NCI-H460 (cell line): ENCODE results near the gene CCSER1. TPM values are rescaled to one million over a fixed set of nuclear protein-coding genes. Genes with fewer than 3 reads are reported as not detected.
"Not testable (repeated sequence)": the region's sequence is repeated elsewhere in the genome, so short reads cannot be mapped to it uniquely, and the experiment has no call there.

Experiments
- DNase-seq: peaks from one replicate; pipeline ENCODE4 v3.0.0-alpha.2; 2016; ENCODE audit warnings: low read depth; ENCODE audit errors: extremely low read depth
- total RNA-seq: library from RNA; depleted of rRNA; stranded (reverse); fragments of >200 nt; shearing (Covaris generic); gene quantifications from 2 replicates; pipeline ENCODE4 v1.2.3, GENCODE V29; 2014

The CCSER1 gene
- total RNA-seq, 1 experiment from 2014 or later, result 1.1 TPM

GRCh38 chr4:91226867-91227266 is 1099.7 kb downstream of the CCSER1 start:
- no peak for DNase-seq

- no peak for DNase-seq
Observed at GRCh38 chr4:91228659-91229058, 1101.5 kb downstream of the CCSER1 start.

- no peak for DNase-seq
Observed at GRCh38 chr4:91233164-91233563, 1106.0 kb downstream of the CCSER1 start.

GRCh38 chr4:91243132-91243531 is 1115.9 kb downstream of the CCSER1 start:
- no peak for DNase-seq

- DNase-seq, result no peak
Observed at GRCh38 chr4:91256043-91256442, 1128.8 kb downstream of the CCSER1 start.

- DNase-seq, result no peak
Observed at GRCh38 chr4:91256751-91257150, 1129.6 kb downstream of the CCSER1 start.

- no peak for DNase-seq
Observed at GRCh38 chr4:91257721-91258120, 1130.5 kb downstream of the CCSER1 start.

- no peak for DNase-seq
Observed at GRCh38 chr4:91258326-91258725, 1131.1 kb downstream of the CCSER1 start.

- DNase-seq, result no peak
Observed at GRCh38 chr4:91267543-91267942, 1140.3 kb downstream of the CCSER1 start.

GRCh38 chr4:91268481-91268880 is 1141.3 kb downstream of the CCSER1 start:
- DNase-seq, result not testable (repeated sequence)

GRCh38 chr4:91268913-91269312 is 1141.7 kb downstream of the CCSER1 start:
- no peak for DNase-seq

GRCh38 chr4:91279899-91280298 is 1152.7 kb downstream of the CCSER1 start:
- no peak for DNase-seq

GRCh38 chr4:91280551-91281290 is 1153.5 kb downstream of the CCSER1 start:
- no peak for DNase-seq

GRCh38 chr4:91282217-91282616 is 1155.0 kb downstream of the CCSER1 start:
- DNase-seq, result no peak

- no peak for DNase-seq
Observed at GRCh38 chr4:91283726-91284230, 1156.6 kb downstream of the CCSER1 start.

GRCh38 chr4:91284480-91284879 is 1157.3 kb downstream of the CCSER1 start:
- DNase-seq, result no peak

- no peak for DNase-seq
Observed at GRCh38 chr4:91285487-91285886, 1158.3 kb downstream of the CCSER1 start.

GRCh38 chr4:91288702-91289311 is 1161.6 kb downstream of the CCSER1 start:
- no peak for DNase-seq

GRCh38 chr4:91298156-91298700 is 1171.0 kb downstream of the CCSER1 start:
- no peak for DNase-seq

- DNase-seq, result no peak
Observed at GRCh38 chr4:91298824-91299223, 1171.6 kb downstream of the CCSER1 start.

GRCh38 chr4:91302120-91302519 is 1174.9 kb downstream of the CCSER1 start:
- DNase-seq, result no peak

- DNase-seq, result no peak
Observed at GRCh38 chr4:91304292-91304691, 1177.1 kb downstream of the CCSER1 start.
